Karpas-422 (cell line): ENCODE data around the gene TBC1D10A. TPM values are rescaled to one million over a fixed set of nuclear protein-coding genes. Genes with fewer than 3 reads are reported as not detected.

Experiments
- DNase-seq: peaks from one replicate; pipeline ENCODE4 v3.0.0-alpha.2; 2015
- H2AFZ ChIP-seq: fragments of 200-600 bp; sonication (generic); 2 replicates; pipeline ENCODE4 v1.6.1; 2014; ENCODE audit warnings: antibody characterized with exemption, low read length, mixed read lengths
- H3K27ac ChIP-seq: fragments of 200-600 bp; sonication (generic); 2 replicates; pipeline ENCODE4 v1.5.1; 2014; ENCODE audit warnings: mild to moderate bottlenecking, low read length, moderate library complexity
- H3K27me3 ChIP-seq: fragments of 200-600 bp; sonication (generic); 2 replicates; pipeline ENCODE4 v1.6.1; 2014; ENCODE audit warnings: low read length, mixed read lengths
- H3K36me3 ChIP-seq: fragments of 200-600 bp; sonication (generic); 2 replicates; pipeline ENCODE4 v1.6.1; 2014; ENCODE audit warnings: low read length, mixed read lengths; ENCODE audit not compliant: insufficient read depth
- H3K4me1 ChIP-seq: fragments of 200-600 bp; sonication (generic); 2 replicates; pipeline ENCODE4 v1.6.1; 2014; ENCODE audit warnings: mild to moderate bottlenecking, low read length, mixed read lengths
- H3K4me2 ChIP-seq: fragments of 200-600 bp; sonication (generic); 2 replicates; pipeline ENCODE4 v1.6.1; 2014; ENCODE audit warnings: low read length, low read depth, mild to moderate bottlenecking; ENCODE audit not compliant: poor library complexity, severe bottlenecking
- H3K4me3 ChIP-seq: fragments of 200-600 bp; sonication (generic); 2 replicates; pipeline ENCODE4 v1.5.1; 2014; ENCODE audit warnings: mild to moderate bottlenecking, antibody characterized with exemption, low read length, mixed read lengths
- H3K79me2 ChIP-seq: fragments of 200-600 bp; sonication (generic); 2 replicates; pipeline ENCODE4 v1.6.1; 2014; ENCODE audit warnings: mild to moderate bottlenecking, low read length, mixed read lengths
- H3K9ac ChIP-seq: fragments of 200-600 bp; sonication (generic); 2 replicates; pipeline ENCODE4 v1.6.0; 2014; ENCODE audit warnings: low read length
- H3K9me2 ChIP-seq: fragments of 200-600 bp; sonication (generic), shearing (Covaris generic); replicated peaks from 2 replicates; pipeline ENCODE4 v1.6.0; 2014; ENCODE audit warnings: mild to moderate bottlenecking, low read length, moderate library complexity; ENCODE audit not compliant: insufficient read depth
- H3K9me3 ChIP-seq: fragments of 300-700, 200-600 bp; sonication (generic); 2 replicates; pipeline ENCODE4 v1.6.1; 2014; ENCODE audit warnings: low read length, mixed read lengths
- H4K20me1 ChIP-seq: fragments of 200-600 bp; sonication (generic); 2 replicates; pipeline ENCODE4 v1.6.1; 2014; ENCODE audit warnings: mild to moderate bottlenecking, antibody characterized with exemption, low read length, low read depth; ENCODE audit not compliant: insufficient read depth
- total RNA-seq: library from RNA; depleted of rRNA; stranded (reverse); fragments of >200 nt; shearing (Covaris generic); gene quantifications from 2 replicates; pipeline ENCODE4 v1.2.3, GENCODE V29; 2014; ENCODE audit warnings: low replicate concordance

Gene TBC1D10A
- total RNA-seq, 1 experiment from 2014 or later, result 7.6 TPM

DNA sequence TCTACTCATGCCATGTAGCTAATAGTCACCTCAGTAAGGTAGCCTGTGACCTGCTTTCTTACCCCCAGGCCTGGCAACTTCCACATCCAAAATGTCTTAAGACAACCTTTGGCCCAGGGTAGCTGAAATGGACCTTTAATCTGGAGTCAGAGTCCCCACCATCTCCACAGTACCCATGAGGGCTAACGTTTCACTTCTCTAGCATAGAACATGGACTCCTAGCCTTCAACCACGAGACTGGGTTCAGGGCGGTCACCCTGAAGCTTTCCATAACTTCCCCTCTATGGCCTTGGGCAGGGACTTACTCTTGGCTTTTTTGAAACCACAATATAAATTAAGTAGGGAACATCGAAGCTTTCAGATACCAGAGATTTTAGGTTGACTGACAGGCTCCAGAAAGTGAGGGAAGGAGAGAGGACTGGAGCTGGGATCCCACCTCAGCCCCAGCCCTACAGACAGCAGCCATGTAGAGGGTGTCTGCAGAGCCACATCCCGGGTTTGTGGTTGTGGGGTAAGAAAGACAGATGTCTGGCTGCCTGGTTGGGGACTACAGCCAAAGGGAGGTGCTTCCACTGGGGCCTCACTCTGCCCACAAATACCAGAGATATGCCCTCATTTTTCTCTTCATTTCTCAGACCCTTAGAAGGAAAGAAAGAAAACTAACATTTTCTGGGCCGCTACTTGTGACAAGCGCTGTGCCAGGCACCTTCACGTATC, 2.6 kb downstream of the TBC1D10A start:
- H3K9me2 ChIP-seq, result no peaks in the 10 kb centered on the region
- H3K9me3 ChIP-seq, result no peaks in the 10 kb centered on the region
- peaks cover 30% of the 10 kb centered on the region for H3K4me1 ChIP-seq
- no peaks in the 10 kb centered on the region for H3K27me3 ChIP-seq
- H3K27ac ChIP-seq, result no peak overlapping the region
- H2AFZ ChIP-seq, result no peak overlapping the region
- no peak overlapping the region for H3K4me3 ChIP-seq
- H3K36me3 ChIP-seq, result no peaks in the 10 kb centered on the region
- H4K20me1 ChIP-seq, result peaks cover 4% of the 10 kb centered on the region; the same call in 1 of the 2 replicates
- H3K4me2 ChIP-seq, result peak overlapping the region; percentile 88
- H3K9ac ChIP-seq, result no peak overlapping the region
- peaks cover 30% of the 10 kb centered on the region for H3K79me2 ChIP-seq
- DNase-seq, result no peak

DNA sequence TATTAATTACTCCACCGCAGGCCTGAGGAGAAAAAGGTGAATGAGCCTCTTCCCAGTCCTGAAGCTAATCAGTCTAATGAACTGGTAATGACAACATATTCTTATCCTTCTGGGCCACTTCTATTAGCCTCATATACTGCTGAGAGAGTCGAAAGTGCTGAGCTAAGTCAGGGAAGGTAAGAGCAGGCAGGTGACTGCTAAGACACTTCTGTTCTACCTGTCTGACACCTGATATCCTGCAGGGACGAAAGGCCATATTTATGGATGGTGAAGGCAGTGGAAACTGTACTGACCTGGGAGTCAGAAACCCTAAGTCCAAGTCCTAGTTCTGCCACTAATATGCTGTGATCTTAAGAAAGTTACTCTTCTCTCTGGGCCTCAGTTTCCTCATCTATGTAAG, 3.5 kb downstream of the TBC1D10A start:
- no peaks in the 10 kb centered on the region for H3K9me2 ChIP-seq
- DNase-seq, result no peak
- H3K79me2 ChIP-seq, result peaks cover 30% of the 10 kb centered on the region
- no peak overlapping the region for H2AFZ ChIP-seq
- no peaks in the 10 kb centered on the region for H3K36me3 ChIP-seq
- H3K27me3 ChIP-seq, result no peaks in the 10 kb centered on the region
- no peak overlapping the region for H3K9ac ChIP-seq
- peaks cover 27% of the 10 kb centered on the region for H3K4me1 ChIP-seq
- H3K9me3 ChIP-seq, result no peaks in the 10 kb centered on the region
- no peak overlapping the region for H3K4me3 ChIP-seq
- peaks cover 4% of the 10 kb centered on the region; the same call in 1 of the 2 replicates for H4K20me1 ChIP-seq
- H3K27ac ChIP-seq, result no peak overlapping the region
- H3K4me2 ChIP-seq, result no peak overlapping the region

DNA sequence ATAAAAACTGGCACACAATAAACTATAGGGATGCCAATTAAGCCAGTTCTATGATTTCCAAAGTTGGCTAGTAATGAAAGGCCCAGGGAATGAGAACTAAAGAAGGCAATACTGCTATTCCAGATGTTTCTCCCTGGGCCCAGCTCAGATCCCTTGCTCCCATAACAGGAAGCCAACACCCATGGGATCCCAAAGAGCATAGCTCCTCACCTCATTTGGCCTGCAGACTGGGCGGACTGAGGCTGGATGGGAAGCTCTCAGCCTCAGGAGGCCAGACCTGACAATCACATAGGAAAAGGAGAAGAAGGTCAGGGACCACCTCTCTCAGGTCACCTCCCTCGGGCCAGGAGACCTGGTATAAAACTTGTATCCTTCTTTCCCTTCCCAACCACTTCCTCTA, 5.3 kb downstream of the TBC1D10A start:
- no peaks in the 10 kb centered on the region for H3K9me3 ChIP-seq
- peaks cover 14% of the 10 kb centered on the region for H3K4me1 ChIP-seq
- H3K9me2 ChIP-seq, result no peaks in the 10 kb centered on the region
- H2AFZ ChIP-seq, result no peak overlapping the region
- no peak for DNase-seq
- H4K20me1 ChIP-seq, result peaks cover 4% of the 10 kb centered on the region; the same call in 1 of the 2 replicates
- no peak overlapping the region for H3K4me2 ChIP-seq
- no peak overlapping the region for H3K9ac ChIP-seq
- no peak overlapping the region for H3K27ac ChIP-seq
- H3K4me3 ChIP-seq, result no peak overlapping the region
- no peaks in the 10 kb centered on the region for H3K27me3 ChIP-seq
- H3K36me3 ChIP-seq, result no peaks in the 10 kb centered on the region
- H3K79me2 ChIP-seq, result peaks cover 35% of the 10 kb centered on the region

DNA sequence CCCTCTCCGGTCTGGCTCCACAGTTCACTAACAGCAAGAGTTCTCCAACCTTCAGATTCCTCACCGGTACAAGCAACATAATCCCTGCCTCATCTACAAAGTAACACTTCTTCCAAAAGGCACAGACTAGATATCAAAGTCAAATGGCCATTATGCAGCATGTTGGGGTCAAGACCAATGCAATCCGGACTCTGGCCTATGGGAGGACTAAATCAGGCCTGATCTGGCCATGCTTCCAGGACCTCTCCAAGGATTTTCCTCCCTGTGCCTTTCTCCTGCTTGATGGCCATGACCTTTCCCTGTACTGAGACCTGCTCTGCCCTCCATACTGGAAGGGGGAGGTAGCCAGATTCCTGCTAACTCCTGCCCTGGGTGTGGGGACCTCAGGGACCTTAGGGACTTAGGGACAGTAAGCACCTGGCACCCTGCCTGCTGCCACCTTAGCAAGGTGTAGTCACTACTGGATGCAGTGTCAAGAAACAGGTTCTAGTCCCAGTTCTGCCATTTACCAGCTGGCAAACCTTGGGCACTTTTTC, 6.7 kb downstream of the TBC1D10A start:
- Histone ChIP-seq H3K4me2 (no peak overlapping the region), H3K9ac (no peak overlapping the region), H3K27ac (no peak overlapping the region), H3K36me3 (no peaks in the 10 kb centered on the region), H3K9me2 (no peaks in the 10 kb centered on the region), H3K79me2 (peaks cover 30% of the 10 kb centered on the region), H3K9me3 (no peaks in the 10 kb centered on the region), H4K20me1 (no peaks in the 10 kb centered on the region; the same call in 1 of the 2 replicates), H3K4me3 (no peak overlapping the region), H3K27me3 (no peaks in the 10 kb centered on the region), H2AFZ (no peak overlapping the region), H3K4me1 (peaks cover 5% of the 10 kb centered on the region)
- DNase-seq, result no peak

DNA sequence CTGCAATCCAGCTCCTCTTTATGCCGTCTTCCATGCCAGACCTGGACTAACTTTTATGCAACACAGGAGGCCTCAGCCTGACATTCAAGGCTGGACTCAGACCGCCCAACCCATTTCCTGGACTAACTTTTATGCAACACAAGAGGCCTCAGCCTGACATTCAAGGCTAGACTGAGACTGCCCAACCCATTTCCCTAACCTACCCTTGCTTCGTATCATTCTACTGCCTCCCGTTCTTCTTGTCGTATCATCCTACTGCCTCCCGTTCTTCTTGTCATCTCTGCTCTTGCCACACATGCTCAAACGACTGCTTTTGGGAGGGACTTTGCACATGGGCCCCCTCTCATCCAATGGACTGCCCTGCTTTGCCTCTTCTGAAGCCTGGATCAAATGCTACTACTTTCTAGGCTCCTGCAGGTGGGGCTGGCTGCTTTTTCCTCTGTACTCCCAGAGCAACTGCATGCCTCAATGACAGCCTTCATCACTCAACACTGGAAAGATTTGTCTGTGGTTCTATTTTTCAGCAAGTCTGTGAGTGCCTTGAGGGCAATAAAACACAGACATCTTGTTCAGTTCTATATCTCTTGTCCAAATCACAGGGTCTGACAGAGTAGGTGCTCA, 7.8 kb downstream of the TBC1D10A start:
- DNase-seq, result no peak
- Histone ChIP-seq H3K9me3 (no peaks in the 10 kb centered on the region), H3K4me1 (no peaks in the 10 kb centered on the region), H4K20me1 (peaks cover 4% of the 10 kb centered on the region; the same call in 1 of the 2 replicates), H3K9ac (no peak overlapping the region), H2AFZ (no peak overlapping the region), H3K36me3 (no peaks in the 10 kb centered on the region), H3K4me3 (no peak overlapping the region), H3K9me2 (no peaks in the 10 kb centered on the region), H3K4me2 (no peak overlapping the region), H3K27ac (no peak overlapping the region), H3K79me2 (peaks cover 19% of the 10 kb centered on the region), H3K27me3 (no peaks in the 10 kb centered on the region)

DNA sequence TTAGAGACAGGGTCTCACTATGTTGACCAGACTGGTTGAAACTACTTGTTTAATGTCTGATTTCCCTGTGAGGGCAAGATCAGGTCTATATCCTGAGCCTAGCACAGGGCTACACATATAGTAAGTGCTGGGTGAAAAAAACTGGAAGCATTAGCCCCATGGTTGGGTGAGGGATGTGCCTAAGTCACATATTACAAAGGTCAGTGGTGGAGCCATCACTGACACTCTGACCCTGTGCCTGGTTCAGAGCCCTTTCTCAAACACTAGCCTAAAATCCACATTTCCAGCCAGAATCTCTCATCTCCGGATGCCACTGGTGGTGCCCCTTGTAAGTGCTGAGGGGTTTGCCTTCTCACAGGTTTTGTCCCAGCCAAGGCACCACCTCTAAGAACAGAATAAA, 9.0 kb downstream of the TBC1D10A start:
- Histone ChIP-seq H3K79me2 (peaks cover 17% of the 10 kb centered on the region), H3K9me2 (no peaks in the 10 kb centered on the region), H4K20me1 (peaks cover 9% of the 10 kb centered on the region), H3K9me3 (no peaks in the 10 kb centered on the region), H3K27ac (no peak overlapping the region), H3K4me2 (no peak overlapping the region), H3K4me3 (no peak overlapping the region), H2AFZ (no peak overlapping the region), H3K27me3 (no peaks in the 10 kb centered on the region), H3K36me3 (no peaks in the 10 kb centered on the region), H3K9ac (no peak overlapping the region), H3K4me1 (no peaks in the 10 kb centered on the region)
- no peak for DNase-seq

DNA sequence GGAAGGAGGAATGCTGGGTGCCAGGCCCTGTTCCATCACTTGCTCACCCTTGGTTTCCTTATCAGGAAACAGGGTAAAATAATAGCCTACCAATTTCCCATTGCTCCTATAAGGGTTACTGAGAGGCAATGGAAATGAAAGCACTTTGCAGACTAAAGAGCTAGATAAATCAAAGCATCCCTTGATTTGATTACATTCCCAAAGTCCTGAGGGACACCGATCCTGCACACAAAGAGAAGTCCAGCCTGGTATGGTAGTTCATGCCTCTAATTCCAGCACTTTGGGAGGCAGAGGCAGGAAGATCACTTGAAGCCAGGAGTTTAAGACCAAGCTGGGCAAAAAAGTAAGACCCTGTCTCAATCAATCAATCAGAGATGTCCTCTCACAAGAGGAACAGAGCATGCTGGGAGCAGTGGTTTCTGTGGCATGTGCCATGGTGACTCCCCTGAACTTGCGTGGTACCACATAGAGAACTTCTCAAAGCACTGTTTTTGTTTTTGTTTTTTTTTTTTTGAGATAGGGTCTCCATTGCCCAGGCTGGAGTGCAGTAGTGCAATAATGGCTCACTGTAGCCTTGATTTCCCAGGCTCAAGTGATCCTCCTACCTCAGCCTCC, 10.7 kb downstream of the TBC1D10A start:
- peaks cover 6% of the 10 kb centered on the region for H3K4me1 ChIP-seq
- H3K9me3 ChIP-seq, result no peaks in the 10 kb centered on the region
- H3K36me3 ChIP-seq, result no peaks in the 10 kb centered on the region
- H4K20me1 ChIP-seq, result peaks cover 16% of the 10 kb centered on the region
- no peaks in the 10 kb centered on the region for H3K27me3 ChIP-seq
- DNase-seq, result no peak
- H3K4me2 ChIP-seq, result no peak overlapping the region
- H3K27ac ChIP-seq, result no peak overlapping the region
- no peak overlapping the region for H3K9ac ChIP-seq
- H3K9me2 ChIP-seq, result no peaks in the 10 kb centered on the region
- peaks cover 22% of the 10 kb centered on the region for H3K79me2 ChIP-seq
- H2AFZ ChIP-seq, result no peak overlapping the region
- no peak overlapping the region for H3K4me3 ChIP-seq

DNA sequence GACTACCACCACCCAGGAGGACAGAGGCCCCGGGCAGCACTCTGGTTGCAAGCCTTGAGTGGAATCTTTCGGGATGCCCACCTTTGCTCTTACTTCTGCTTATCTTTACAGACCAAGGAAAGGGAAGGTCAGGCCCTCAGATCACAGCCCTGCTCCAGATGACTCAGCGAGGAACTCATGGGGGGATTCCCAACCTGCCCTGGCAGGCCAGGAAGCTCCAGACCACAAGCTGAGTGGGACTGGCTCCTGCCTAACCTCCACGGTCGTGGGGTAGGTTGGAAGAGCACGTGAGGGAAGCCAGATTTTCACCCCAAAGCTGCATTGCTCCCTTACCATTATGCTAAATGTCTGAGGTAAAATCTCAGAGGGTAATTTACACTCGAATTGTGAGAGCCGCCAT, 11.8 kb downstream of the TBC1D10A start:
- no peaks in the 10 kb centered on the region for H3K36me3 ChIP-seq
- H2AFZ ChIP-seq, result no peak overlapping the region
- H3K4me1 ChIP-seq, result peaks cover 17% of the 10 kb centered on the region
- H3K4me3 ChIP-seq, result no peak overlapping the region
- no peak overlapping the region for H3K27ac ChIP-seq
- no peak for DNase-seq
- no peak overlapping the region for H3K9ac ChIP-seq
- no peaks in the 10 kb centered on the region for H3K27me3 ChIP-seq
- no peaks in the 10 kb centered on the region for H3K9me3 ChIP-seq
- no peaks in the 10 kb centered on the region for H3K9me2 ChIP-seq
- no peak overlapping the region for H3K4me2 ChIP-seq
- H4K20me1 ChIP-seq, result peaks cover 21% of the 10 kb centered on the region
- peaks cover 22% of the 10 kb centered on the region for H3K79me2 ChIP-seq
